ENCODE measurements around the gene DAP.

- TF ChIP-seq TARDBP (IDR thresholded peaks at IDR 0.05; ENCODE audit: borderline replicate concordance) (no peak), YY1 (IDR thresholded peaks at IDR 0.05; ENCODE audit: low read depth, low read length) (no peak)
Observed at GRCh38 chr5:10675177-10675700, 85.8 kb downstream of the DAP start.

Data from GM12878 (cell line).